ENCODE results near the gene ATE1.
"Not testable (repeated sequence)": the region's sequence is repeated elsewhere in the genome, so short reads cannot be mapped to it uniquely, and the experiment has no call there.

Gene ATE1

DNA sequence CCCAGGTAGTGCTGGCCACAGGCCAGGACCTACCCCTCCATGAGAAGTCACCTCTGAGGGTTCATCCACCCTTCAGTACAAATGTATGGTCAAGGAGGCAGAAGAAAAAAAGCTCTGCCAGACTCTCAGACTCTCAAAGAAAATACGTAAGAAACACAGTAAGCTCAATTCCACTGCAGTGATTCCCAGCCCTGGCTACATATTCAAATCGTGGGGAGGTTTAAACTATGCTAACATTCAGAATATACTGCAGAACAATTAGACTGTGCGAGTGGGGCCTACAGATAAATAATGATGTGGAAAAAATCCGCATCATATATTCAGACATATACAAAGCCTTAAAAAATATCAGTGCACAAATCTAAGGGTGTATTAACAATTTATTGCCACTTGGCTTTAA lies 162.6 kb downstream of the ATE1 start:
- 0 out of 2 replicates have a peak, but pooled peaks cover 3% of the 10 kb centered on the region for H3K36me3 ChIP-seq (ENCODE audit: control insufficient read depth, insufficient read depth, low read length)
- H3K27me3 ChIP-seq (ENCODE audit: control insufficient read depth, insufficient read depth, low read length) = no peaks in the 10 kb centered on the region
- H3K9ac ChIP-seq (ENCODE audit: low read length) = no peak overlapping the region
- no peaks in the 10 kb centered on the region for H3K4me1 ChIP-seq (ENCODE audit: control insufficient read depth, insufficient read depth, low read length)
- H3K4me3 ChIP-seq (ENCODE audit: low read depth, low read length) = no peak overlapping the region
- no peak overlapping the region for H3K27ac ChIP-seq (ENCODE audit: low read depth, low read length)
- peaks cover 16% of the 10 kb centered on the region for H3K9me3 ChIP-seq (ENCODE audit: control insufficient read depth, insufficient read depth, low read depth, low read length)

DNA sequence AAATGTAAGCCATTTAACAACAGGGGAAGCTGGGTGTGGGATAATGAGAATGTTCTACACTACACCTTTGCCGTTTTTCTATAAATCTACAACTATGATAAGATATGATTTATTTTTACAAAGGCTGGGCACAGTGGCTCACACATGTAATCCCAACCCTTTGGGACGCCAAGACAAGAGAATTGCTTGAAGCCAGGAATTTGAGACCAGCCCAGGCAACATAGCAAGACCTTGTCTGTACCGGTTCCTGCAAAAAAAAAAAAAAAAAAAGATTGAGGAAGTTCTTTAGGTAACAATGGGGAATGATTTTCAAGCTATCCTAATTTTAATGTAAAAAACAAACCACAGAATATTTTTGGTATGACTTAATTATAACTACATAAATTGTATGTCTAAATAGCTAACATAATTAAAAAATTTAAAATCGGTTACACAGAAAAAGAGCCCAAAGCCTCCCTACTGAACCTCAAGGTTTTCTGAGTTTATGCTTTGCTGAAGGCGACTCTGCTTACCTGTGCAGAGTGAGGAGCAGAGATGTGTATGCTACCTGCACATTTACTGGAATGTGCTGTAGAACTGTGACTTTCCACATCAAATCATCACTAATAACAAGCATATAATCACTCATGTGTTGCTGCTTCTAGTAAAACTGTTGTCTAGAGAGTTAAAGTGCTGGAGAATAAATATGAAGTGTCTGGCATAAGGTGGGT lies 163.4 kb downstream of the ATE1 start:
- no peak overlapping the region for H3K9ac ChIP-seq (ENCODE audit: low read length)
- H3K27ac ChIP-seq (ENCODE audit: low read depth, low read length) = no peak overlapping the region
- 0 out of 2 replicates have a peak, but pooled peaks cover 3% of the 10 kb centered on the region for H3K36me3 ChIP-seq (ENCODE audit: control insufficient read depth, insufficient read depth, low read length)
- H3K27me3 ChIP-seq (ENCODE audit: control insufficient read depth, insufficient read depth, low read length) = no peaks in the 10 kb centered on the region
- H3K9me3 ChIP-seq (ENCODE audit: control insufficient read depth, insufficient read depth, low read depth, low read length) = peaks cover 23% of the 10 kb centered on the region
- no peak overlapping the region for H3K4me3 ChIP-seq (ENCODE audit: low read depth, low read length)
- H3K4me1 ChIP-seq (ENCODE audit: control insufficient read depth, insufficient read depth, low read length) = no peaks in the 10 kb centered on the region

DNA sequence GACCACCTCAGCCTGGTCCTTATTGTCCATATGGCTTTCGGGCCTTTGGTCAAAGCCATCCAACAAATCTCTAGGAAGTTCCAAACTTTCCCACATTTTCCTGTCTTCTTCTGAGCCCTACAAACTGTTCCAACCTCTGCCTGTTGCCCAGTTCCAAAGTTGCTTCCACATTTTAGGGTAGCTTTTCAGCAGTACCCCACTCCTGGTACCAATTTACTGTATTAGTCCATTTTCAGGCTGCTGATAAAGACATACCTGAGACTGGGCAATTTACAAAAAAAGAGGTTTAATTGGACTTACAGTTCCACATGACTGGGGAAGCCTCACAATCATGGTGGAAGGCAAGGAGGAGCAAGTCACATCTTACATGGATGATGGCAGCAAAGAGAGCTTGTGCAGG lies 170.6 kb downstream of the ATE1 start:
- not testable (repeated sequence) for H3K27me3 ChIP-seq (ENCODE audit: control insufficient read depth, insufficient read depth, low read length); H3K4me3 ChIP-seq (ENCODE audit: low read depth, low read length); H3K36me3 ChIP-seq (ENCODE audit: control insufficient read depth, insufficient read depth, low read length); H3K4me1 ChIP-seq (ENCODE audit: control insufficient read depth, insufficient read depth, low read length); H3K9ac ChIP-seq (ENCODE audit: low read length); H3K27ac ChIP-seq (ENCODE audit: low read depth, low read length)
- peaks cover 57% of the 10 kb centered on the region for H3K9me3 ChIP-seq (ENCODE audit: control insufficient read depth, insufficient read depth, low read depth, low read length)

DNA sequence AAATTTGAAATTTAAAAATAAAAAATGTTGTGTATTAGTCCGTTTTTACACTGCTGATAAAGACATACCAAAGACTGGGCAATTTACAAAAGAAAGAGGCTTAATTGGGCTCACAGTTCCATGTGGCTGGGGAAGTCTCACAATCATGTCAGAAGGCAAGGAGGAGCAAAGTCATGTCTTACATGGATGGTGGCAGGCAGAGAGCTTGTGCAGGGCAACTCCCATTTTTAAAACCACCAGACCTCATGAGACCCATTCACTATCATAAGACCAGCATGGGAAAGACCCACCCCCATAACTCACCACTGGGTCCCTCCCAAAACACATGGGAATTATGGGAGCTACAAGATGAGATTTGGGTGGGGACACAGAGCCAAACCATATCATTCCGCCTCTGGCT lies 172.3 kb downstream of the ATE1 start:
- H3K9me3 ChIP-seq (ENCODE audit: control insufficient read depth, insufficient read depth, low read depth, low read length) = peaks cover 50% of the 10 kb centered on the region
- H3K9ac ChIP-seq (ENCODE audit: low read length); H3K4me3 ChIP-seq (ENCODE audit: low read depth, low read length); H3K27me3 ChIP-seq (ENCODE audit: control insufficient read depth, insufficient read depth, low read length); H3K36me3 ChIP-seq (ENCODE audit: control insufficient read depth, insufficient read depth, low read length); H3K4me1 ChIP-seq (ENCODE audit: control insufficient read depth, insufficient read depth, low read length); H3K27ac ChIP-seq (ENCODE audit: low read depth, low read length): not testable (repeated sequence)

- H3K9me3 ChIP-seq (ENCODE audit: control insufficient read depth, insufficient read depth, low read depth, low read length) = peaks cover 41% of the 10 kb centered on the region
- H3K27ac ChIP-seq (ENCODE audit: low read depth, low read length) = no peak overlapping the region
- no peaks in the 10 kb centered on the region for H3K4me1 ChIP-seq (ENCODE audit: control insufficient read depth, insufficient read depth, low read length)
- H3K4me3 ChIP-seq (ENCODE audit: low read depth, low read length) = no peak overlapping the region
- H3K27me3 ChIP-seq (ENCODE audit: control insufficient read depth, insufficient read depth, low read length) = no peaks in the 10 kb centered on the region
- no peak overlapping the region for H3K9ac ChIP-seq (ENCODE audit: low read length)
- H3K36me3 ChIP-seq (ENCODE audit: control insufficient read depth, insufficient read depth, low read length) = peaks cover 5% of the 10 kb centered on the region; the same call in 1 of the 2 replicates
These were observed 173.2 kb downstream of the ATE1 start for GRCh38 chr10:121754666-121755065.

- H3K4me1 ChIP-seq (ENCODE audit: control insufficient read depth, insufficient read depth, low read length) = no peaks in the 10 kb centered on the region
- no peak overlapping the region for H3K4me3 ChIP-seq (ENCODE audit: low read depth, low read length)
- peaks cover 36% of the 10 kb centered on the region for H3K9me3 ChIP-seq (ENCODE audit: control insufficient read depth, insufficient read depth, low read depth, low read length)
- H3K9ac ChIP-seq (ENCODE audit: low read length) = no peak overlapping the region
- H3K27me3 ChIP-seq (ENCODE audit: control insufficient read depth, insufficient read depth, low read length) = no peaks in the 10 kb centered on the region
- H3K36me3 ChIP-seq (ENCODE audit: control insufficient read depth, insufficient read depth, low read length) = peaks cover 5% of the 10 kb centered on the region; the same call in 1 of the 2 replicates
- no peak overlapping the region for H3K27ac ChIP-seq (ENCODE audit: low read depth, low read length)
These were observed 173.9 kb downstream of the ATE1 start for GRCh38 chr10:121753726-121754476.

- H3K9ac ChIP-seq (ENCODE audit: low read length) = no peak overlapping the region
- no peak overlapping the region for H3K27ac ChIP-seq (ENCODE audit: low read depth, low read length)
- H3K27me3 ChIP-seq (ENCODE audit: control insufficient read depth, insufficient read depth, low read length) = no peaks in the 10 kb centered on the region
- H3K4me3 ChIP-seq (ENCODE audit: low read depth, low read length) = no peak overlapping the region
- H3K9me3 ChIP-seq (ENCODE audit: control insufficient read depth, insufficient read depth, low read depth, low read length) = peaks cover 14% of the 10 kb centered on the region
- no peaks in the 10 kb centered on the region for H3K36me3 ChIP-seq (ENCODE audit: control insufficient read depth, insufficient read depth, low read length)
- no peaks in the 10 kb centered on the region for H3K4me1 ChIP-seq (ENCODE audit: control insufficient read depth, insufficient read depth, low read length)
These were observed 176.6 kb downstream of the ATE1 start for GRCh38 chr10:121751191-121751760.

DNA sequence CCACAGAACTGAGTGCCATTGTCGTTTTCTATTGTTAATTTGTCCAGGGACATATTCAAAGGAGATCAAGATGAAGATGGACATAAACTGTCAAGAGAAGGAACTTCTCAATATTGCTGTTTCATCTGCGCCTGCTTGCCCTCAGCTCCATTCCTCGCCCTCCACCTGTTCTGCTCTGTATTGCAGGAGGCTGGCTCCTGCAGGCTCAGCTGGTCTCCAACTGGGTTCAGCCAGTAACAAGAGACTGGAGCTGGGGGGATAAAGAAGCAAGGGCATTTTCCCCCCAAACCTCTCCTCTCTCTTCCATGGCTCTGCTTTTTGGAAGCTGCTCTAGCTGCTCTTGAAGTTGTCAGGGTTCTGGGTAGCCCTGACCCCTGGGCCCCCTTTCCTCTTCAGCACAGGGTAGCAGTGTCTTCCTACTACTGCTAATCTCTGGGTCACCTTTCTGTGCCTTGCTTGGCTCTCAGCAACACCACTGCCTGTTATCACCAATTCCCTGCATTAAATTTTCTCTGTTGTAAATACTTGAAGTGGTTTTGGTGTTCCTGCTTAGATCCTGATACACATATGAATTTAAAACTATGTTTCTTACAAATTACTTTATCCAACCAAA lies 180.6 kb downstream of the ATE1 start:
- H3K9me3 ChIP-seq (ENCODE audit: control insufficient read depth, insufficient read depth, low read depth, low read length) = no peaks in the 10 kb centered on the region
- no peak overlapping the region for H3K9ac ChIP-seq (ENCODE audit: low read length)
- H3K27ac ChIP-seq (ENCODE audit: low read depth, low read length) = no peak overlapping the region
- H3K27me3 ChIP-seq (ENCODE audit: control insufficient read depth, insufficient read depth, low read length) = no peaks in the 10 kb centered on the region
- H3K4me3 ChIP-seq (ENCODE audit: low read depth, low read length) = no peak overlapping the region
- peaks cover 9% of the 10 kb centered on the region; the same call in 1 of the 2 replicates for H3K36me3 ChIP-seq (ENCODE audit: control insufficient read depth, insufficient read depth, low read length)
- H3K4me1 ChIP-seq (ENCODE audit: control insufficient read depth, insufficient read depth, low read length) = no peaks in the 10 kb centered on the region

DNA sequence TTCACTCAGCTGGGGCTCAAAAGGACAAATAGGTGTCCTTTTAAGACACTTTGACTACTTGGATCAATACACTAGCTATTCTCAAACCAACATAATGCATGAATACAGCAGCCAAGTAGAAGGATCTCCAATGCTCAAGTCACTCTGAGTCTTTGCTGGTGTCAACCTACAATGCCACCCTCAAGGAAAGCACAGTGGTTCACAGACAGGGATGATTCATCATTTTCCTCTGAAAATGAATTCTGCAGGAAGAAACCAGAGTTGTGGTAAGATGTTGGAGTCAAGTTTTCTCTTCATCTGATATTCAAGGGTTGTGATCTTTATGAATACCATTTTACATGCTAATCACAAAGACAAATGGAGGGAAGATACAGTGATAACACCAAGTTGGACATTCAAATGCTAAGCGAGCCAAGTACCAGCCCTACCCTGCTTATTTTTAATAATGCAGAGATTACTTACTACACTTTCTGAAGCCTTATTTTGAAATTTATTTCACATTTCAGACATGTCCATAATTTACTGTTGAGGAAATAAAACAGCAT lies 186.5 kb downstream of the ATE1 start:
- no peaks in the 10 kb centered on the region for H3K27me3 ChIP-seq (ENCODE audit: control insufficient read depth, insufficient read depth, low read length)
- no peak overlapping the region for H3K27ac ChIP-seq (ENCODE audit: low read depth, low read length)
- H3K36me3 ChIP-seq (ENCODE audit: control insufficient read depth, insufficient read depth, low read length) = peaks cover 9% of the 10 kb centered on the region; the same call in 1 of the 2 replicates
- H3K4me1 ChIP-seq (ENCODE audit: control insufficient read depth, insufficient read depth, low read length) = no peaks in the 10 kb centered on the region
- H3K9ac ChIP-seq (ENCODE audit: low read length) = no peak overlapping the region
- no peaks in the 10 kb centered on the region for H3K9me3 ChIP-seq (ENCODE audit: control insufficient read depth, insufficient read depth, low read depth, low read length)
- no peak overlapping the region for H3K4me3 ChIP-seq (ENCODE audit: low read depth, low read length)

DNA sequence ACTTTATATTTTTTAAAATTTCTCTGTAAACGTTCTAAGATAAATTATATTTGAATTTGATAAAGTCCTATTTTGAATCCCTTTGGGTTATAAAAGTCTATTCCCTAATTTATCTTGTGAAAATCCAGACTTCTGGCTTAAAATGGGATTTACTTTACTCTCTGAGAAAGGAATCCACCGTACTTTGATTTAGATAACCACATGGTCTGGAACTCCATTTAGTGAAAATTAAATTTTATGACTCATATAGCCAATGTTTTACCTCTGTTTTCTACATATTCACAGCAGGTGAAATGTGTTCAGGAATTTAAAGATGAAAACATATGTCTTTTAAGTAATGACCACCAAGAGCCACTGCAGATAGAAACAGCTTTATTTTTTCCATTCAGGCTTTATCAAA lies 187.8 kb downstream of the ATE1 start:
- Histone ChIP-seq H3K27ac (ENCODE audit: low read depth, low read length) (no peak overlapping the region), H3K27me3 (ENCODE audit: control insufficient read depth, insufficient read depth, low read length) (no peaks in the 10 kb centered on the region), H3K4me1 (ENCODE audit: control insufficient read depth, insufficient read depth, low read length) (no peaks in the 10 kb centered on the region), H3K36me3 (ENCODE audit: control insufficient read depth, insufficient read depth, low read length) (peaks cover 9% of the 10 kb centered on the region; the same call in 1 of the 2 replicates), H3K9me3 (ENCODE audit: control insufficient read depth, insufficient read depth, low read depth, low read length) (no peaks in the 10 kb centered on the region), H3K9ac (ENCODE audit: low read length) (no peak overlapping the region), H3K4me3 (ENCODE audit: low read depth, low read length) (no peak overlapping the region)

Data from HUES6 (cell line).